ENCODE measurements around the gene PCDHGB5. TPM values are rescaled to one million over a fixed set of nuclear protein-coding genes. Genes with fewer than 3 reads are reported as not detected.
A peak's percentile ranks its signal among the peaks of the same experiment; 100 is the strongest.
"Not testable (repeated sequence)": the region's sequence is repeated elsewhere in the genome, so short reads cannot be mapped to it uniquely, and the experiment has no call there.

PCDHGB5 gene
- total RNA-seq, 1 donor from 2014 or later, result 1.5 TPM

DNA sequence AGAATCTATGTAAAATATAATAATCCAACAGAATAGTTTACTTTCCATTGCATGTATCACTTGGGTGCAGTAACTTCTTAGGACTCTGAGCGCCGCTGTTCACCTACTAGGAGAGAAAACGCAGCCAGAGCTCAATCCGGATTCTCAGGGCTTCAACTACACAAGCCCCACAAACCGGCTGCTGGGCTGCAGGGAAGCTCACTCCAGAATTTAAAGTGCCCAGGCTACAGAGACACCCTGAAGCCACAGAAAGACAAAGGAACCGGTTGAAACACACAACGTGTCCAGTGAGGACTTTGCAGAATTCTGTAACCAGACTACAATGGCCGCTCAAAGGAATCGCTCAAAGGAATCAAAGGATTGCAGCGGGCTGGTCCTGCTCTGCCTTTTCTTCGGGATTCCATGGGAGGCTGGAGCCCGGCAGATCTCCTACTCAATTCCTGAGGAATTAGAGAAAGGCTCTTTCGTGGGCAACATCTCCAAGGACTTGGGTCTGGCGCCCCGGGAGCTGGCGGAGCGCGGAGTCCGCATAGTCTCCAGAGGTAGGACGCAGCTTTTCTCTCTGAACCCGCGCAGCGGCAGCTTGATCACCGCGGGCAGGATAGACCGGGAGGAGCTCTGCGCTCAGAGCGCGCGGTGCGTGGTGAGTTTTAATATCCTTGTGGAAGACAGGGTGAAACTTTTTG, 15.2 kb downstream of the PCDHGB5 start, which contains the start of gene PCDHGA10:
TSS of gene PCDHGA10 (plus strand) at position 134 of the 686 bp plus-strand sequence. CDS start at position 323, 189 bp downstream.
- peaks cover 73% of the 10 kb centered on the region for H3K36me3 Mint-ChIP-seq (ENCODE audit: low read depth)
- peak; percentile 37 for DNase-seq (ENCODE audit: low read depth, low spot score)
- H3K27ac Mint-ChIP-seq (ENCODE audit: unreplicated experiment), result peak within 1 kb of the TSS; percentile 75
- TF ChIP-seq CTCF (conservative IDR thresholded peaks at IDR 0.05), result peak; percentile 76
- H3K4me3 Mint-ChIP-seq, result peak within 1 kb of the TSS; percentile 94
- H3K4me1 Mint-ChIP-seq, result peaks cover 38% of the 10 kb centered on the region
- H3K9me3 Mint-ChIP-seq, result peaks cover 34% of the 10 kb centered on the region
- H3K27me3 Mint-ChIP-seq (ENCODE audit: low read depth), result peaks cover 22% of the 10 kb centered on the region

- peak overlapping the region; percentile 75 for H3K27ac Mint-ChIP-seq (ENCODE audit: unreplicated experiment)
- DNase-seq (ENCODE audit: low read depth, low spot score), result no peak
- H3K36me3 Mint-ChIP-seq (ENCODE audit: low read depth), result peaks cover 73% of the 10 kb centered on the region
Measured at GRCh38 chr5:141413540-141414069, 15.9 kb downstream of the PCDHGB5 start.

DNA sequence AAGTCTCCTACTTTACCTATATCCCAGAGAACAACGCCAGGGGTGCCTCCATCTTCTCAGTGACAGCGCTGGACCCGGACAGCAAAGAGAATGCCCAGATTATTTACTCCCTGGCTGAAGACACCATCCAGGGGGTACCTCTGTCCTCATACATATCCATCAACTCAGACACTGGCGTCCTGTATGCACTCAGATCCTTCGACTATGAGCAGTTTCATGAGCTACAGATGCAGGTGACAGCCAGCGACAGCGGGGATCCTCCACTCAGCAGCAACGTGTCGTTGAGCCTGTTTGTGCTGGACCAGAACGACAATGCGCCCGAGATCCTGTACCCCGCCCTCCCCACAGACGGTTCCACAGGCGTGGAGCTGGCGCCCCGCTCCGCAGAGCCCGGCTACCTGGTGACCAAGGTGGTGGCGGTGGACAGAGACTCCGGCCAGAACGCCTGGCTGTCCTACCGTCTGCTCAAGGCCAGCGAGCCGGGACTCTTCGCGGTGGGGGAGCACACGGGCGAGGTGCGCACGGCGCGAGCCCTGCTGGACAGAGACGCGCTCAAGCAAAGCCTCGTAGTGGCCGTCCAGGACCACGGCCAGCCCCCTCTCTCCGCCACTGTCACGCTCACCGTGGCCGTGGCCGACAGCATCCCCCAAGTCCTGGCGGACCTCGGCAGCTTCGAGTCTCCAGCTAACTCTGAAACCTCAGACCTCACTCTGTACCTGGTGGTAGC, 17.0 kb downstream of the PCDHGB5 start:
- H3K9me3 Mint-ChIP-seq, result peaks cover 35% of the 10 kb centered on the region
- peak overlapping the region; percentile 79 for H3K4me3 Mint-ChIP-seq
- H3K27me3 Mint-ChIP-seq (ENCODE audit: low read depth), result peaks cover 21% of the 10 kb centered on the region
- H3K4me1 Mint-ChIP-seq, result peaks cover 28% of the 10 kb centered on the region
- H3K36me3 Mint-ChIP-seq (ENCODE audit: low read depth), result peaks cover 70% of the 10 kb centered on the region
- H3K27ac Mint-ChIP-seq (ENCODE audit: unreplicated experiment); DNase-seq (ENCODE audit: low read depth, low spot score): not testable (repeated sequence)

More at GRCh38 chr5:141413540-141414069, 15.9 kb downstream of the PCDHGB5 start:
- Mint-ChIP-seq H3K9me3 (peaks cover 36% of the 10 kb centered on the region), H3K4me1 (peaks cover 33% of the 10 kb centered on the region), H3K4me3 (peak overlapping the region; percentile 94), H3K27me3 (ENCODE audit: low read depth) (peaks cover 22% of the 10 kb centered on the region)
- TF ChIP-seq CTCF (conservative IDR thresholded peaks at IDR 0.05), result no peak

DNA sequence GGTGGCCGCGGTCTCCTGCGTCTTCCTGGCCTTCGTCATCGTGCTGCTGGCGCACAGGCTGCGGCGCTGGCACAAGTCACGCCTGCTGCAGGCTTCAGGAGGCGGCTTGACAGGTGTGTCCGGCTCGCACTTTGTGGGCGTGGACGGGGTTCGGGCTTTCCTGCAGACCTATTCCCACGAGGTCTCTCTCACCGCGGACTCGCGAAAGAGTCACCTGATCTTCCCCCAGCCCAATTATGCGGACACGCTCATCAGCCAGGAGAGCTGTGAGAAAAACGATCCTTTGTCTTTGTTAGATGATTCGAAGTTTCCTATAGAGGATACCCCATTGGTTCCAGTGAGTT, 17.5 kb downstream of the PCDHGB5 start:
- peak overlapping the region; percentile 66 for H3K4me3 Mint-ChIP-seq
- peaks cover 19% of the 10 kb centered on the region for H3K27me3 Mint-ChIP-seq (ENCODE audit: low read depth)
- H3K27ac Mint-ChIP-seq (ENCODE audit: unreplicated experiment); DNase-seq (ENCODE audit: low read depth, low spot score): not testable (repeated sequence)
- peaks cover 26% of the 10 kb centered on the region for H3K4me1 Mint-ChIP-seq
- H3K36me3 Mint-ChIP-seq (ENCODE audit: low read depth), result peaks cover 72% of the 10 kb centered on the region
- H3K9me3 Mint-ChIP-seq, result peaks cover 36% of the 10 kb centered on the region

- Mint-ChIP-seq H3K4me1 (peaks cover 17% of the 10 kb centered on the region), H3K4me3 (peak within 1 kb of the TSS; percentile 44), H3K27me3 (ENCODE audit: low read depth) (peaks cover 13% of the 10 kb centered on the region), H3K9me3 (peaks cover 36% of the 10 kb centered on the region), H3K36me3 (ENCODE audit: low read depth) (peaks cover 82% of the 10 kb centered on the region)
- H3K27ac Mint-ChIP-seq (ENCODE audit: unreplicated experiment); DNase-seq (ENCODE audit: low read depth, low spot score): not testable (repeated sequence)
- peak; percentile 64 for TF ChIP-seq CTCF (conservative IDR thresholded peaks at IDR 0.05)
Measured at GRCh38 chr5:141417494-141418172, 19.9 kb downstream of the PCDHGB5 start, which contains the start of gene PCDHGB7. PCDHGB7 (plus strand) TSS chr5:141417677; CDS start chr5:141417860, 183 bp downstream.

Measured in neural crest cell (in vitro differentiated cells).